ENCODE data around the gene CLGN. TPM values are rescaled to one million over a fixed set of nuclear protein-coding genes. Genes with fewer than 3 reads are reported as not detected.
"Not testable (repeated sequence)": the region's sequence is repeated elsewhere in the genome, so short reads cannot be mapped to it uniquely, and the experiment has no call there.

The CLGN gene
- total and polyA plus RNA-seq, 12 donors, result 21.6 to 125 (median 66.9) TPM

- DNase-seq (no peak), ATAC-seq (no peak)
- H3K27me3 ChIP-seq, result no peaks in the 10 kb centered on the region
- WGBS, 2 donors, result 37 to 44% methylated on average over 2 of the region's 2 CpGs
- intact Hi-C loops (cut with DNase I), result no loop called here
- H3K4me1 ChIP-seq, result no peaks in the 10 kb centered on the region
- H3K27ac ChIP-seq, result no peak overlapping the region
- H3K9me3 ChIP-seq, result no peaks in the 10 kb centered on the region
- no peak overlapping the region for H3K4me3 ChIP-seq
- TF ChIP-seq, protein P1, sequence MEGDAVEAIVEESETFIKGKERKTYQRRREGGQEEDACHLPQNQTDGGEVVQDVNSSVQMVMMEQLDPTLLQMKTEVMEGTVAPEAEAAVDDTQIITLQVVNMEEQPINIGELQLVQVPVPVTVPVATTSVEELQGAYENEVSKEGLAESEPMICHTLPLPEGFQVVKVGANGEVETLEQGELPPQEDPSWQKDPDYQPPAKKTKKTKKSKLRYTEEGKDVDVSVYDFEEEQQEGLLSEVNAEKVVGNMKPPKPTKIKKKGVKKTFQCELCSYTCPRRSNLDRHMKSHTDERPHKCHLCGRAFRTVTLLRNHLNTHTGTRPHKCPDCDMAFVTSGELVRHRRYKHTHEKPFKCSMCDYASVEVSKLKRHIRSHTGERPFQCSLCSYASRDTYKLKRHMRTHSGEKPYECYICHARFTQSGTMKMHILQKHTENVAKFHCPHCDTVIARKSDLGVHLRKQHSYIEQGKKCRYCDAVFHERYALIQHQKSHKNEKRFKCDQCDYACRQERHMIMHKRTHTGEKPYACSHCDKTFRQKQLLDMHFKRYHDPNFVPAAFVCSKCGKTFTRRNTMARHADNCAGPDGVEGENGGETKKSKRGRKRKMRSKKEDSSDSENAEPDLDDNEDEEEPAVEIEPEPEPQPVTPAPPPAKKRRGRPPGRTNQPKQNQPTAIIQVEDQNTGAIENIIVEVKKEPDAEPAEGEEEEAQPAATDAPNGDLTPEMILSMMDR (IDR thresholded peaks at IDR 0.05), result no peak
- no peaks in the 10 kb centered on the region for H3K36me3 ChIP-seq
Observed at GRCh38 chr4:140448830-140449229, 21.4 kb upstream of the CLGN start.

GRCh38 chr4:140448162-140448561 is 20.7 kb upstream of the CLGN start:
- 56 to 79% methylated on average over 3 of the region's 3 CpGs for WGBS, 2 donors
- Histone ChIP-seq H3K4me1 (no peaks in the 10 kb centered on the region), H3K4me3 (no peak overlapping the region), H3K9me3 (no peaks in the 10 kb centered on the region), H3K36me3 (no peaks in the 10 kb centered on the region), H3K27ac (no peak overlapping the region), H3K27me3 (no peaks in the 10 kb centered on the region)
- no peak for ATAC-seq
- TF ChIP-seq, protein P1 (IDR thresholded peaks at IDR 0.05), result no peak
- no peak for DNase-seq
- intact Hi-C loops (cut with DNase I), result no loop called here

DNA sequence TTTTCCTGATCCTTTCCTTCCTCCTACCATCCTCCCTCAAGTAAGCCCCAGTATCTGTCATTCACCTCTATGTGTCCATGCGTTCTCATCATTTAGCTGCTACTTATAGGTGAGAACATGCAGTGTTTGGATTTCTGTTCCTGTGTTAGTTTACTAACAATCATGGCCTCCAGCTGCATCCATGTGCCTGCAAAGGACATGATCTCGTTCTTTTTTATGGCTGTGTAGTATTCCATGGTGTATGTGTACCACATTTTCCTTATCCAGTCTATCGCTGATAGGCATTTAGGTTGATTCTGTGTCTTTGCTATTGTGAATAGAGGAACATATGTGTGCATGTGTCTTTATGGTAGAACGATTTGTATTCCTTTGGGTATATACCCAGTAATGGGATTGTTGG is 16.9 kb upstream of the CLGN start:
- intact Hi-C loops (cut with DNase I); DNase-seq; H3K4me3 ChIP-seq; H3K27ac ChIP-seq; H3K27me3 ChIP-seq; ATAC-seq; H3K36me3 ChIP-seq; H3K9me3 ChIP-seq; H3K4me1 ChIP-seq: not testable (repeated sequence)
- 86 to 91% methylated on average over 4 of the region's 4 CpGs for WGBS, 2 donors

DNA sequence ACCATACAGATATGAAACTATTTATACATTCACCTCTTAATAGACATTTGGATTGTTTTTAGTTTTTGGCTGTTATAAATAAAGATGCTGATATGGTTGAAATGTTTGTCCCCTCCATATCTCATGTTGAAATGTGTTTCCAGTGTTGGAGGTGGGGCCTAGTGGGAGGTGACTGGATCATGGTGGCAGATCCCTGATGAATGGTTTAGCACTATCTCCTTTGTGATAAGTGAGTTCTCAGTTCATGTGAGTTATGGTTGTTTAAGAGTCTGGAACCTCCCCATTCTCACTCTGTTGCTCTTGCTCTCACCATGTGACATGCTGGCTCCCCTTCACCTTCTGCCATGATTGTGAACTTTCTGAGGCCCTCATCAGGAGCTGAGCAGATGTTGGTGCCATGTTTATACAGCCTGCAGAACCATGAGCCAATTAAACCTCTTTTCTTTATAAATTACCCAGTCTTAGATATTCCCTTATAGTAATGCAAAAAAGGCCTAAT is 12.2 kb upstream of the CLGN start:
- H3K27me3 ChIP-seq, result no peaks in the 10 kb centered on the region
- H3K4me1 ChIP-seq, result no peaks in the 10 kb centered on the region
- DNase-seq (no peak), ATAC-seq (no peak)
- intact Hi-C loops (cut with DNase I), result loop anchor here in 1 of 10 donors (5.0 kb wide), 1 partner anchor 398 kb away; no protein-coding TSS in a partner anchor
- H3K27ac ChIP-seq, result no peak overlapping the region
- no peaks in the 10 kb centered on the region for H3K9me3 ChIP-seq
- no peaks in the 10 kb centered on the region for H3K36me3 ChIP-seq
- H3K4me3 ChIP-seq, result no peak overlapping the region
- TF ChIP-seq, protein P1 (IDR thresholded peaks at IDR 0.05), result no peak

DNA sequence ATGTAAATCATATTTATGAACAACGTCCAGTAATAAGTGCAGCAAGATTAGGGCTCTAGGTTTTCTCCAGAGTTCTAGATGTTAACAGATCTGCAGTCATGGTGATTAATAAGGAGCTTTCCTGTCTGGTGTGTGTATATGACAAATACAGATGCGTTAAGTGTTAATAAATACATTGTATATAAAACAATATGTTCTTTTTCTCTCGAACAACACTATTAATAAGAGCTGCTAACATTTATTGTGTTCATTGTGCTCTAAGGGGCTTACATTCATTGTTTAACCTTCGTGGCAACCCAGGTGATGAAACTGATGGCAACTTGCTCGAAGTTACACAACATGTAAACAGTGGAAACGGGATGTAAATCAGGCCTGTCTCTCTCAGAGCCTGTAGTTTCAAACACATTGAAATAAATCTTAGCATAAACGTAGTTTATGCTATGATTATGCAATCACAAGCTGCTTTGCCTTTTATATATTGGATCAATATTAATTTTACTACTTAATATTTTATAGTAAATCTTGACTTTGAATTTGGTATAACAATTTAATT is 547 bp upstream of the CLGN start:
- H3K4me1 ChIP-seq, result peaks cover 0 to 22% (median 6%) of the 10 kb centered on the region in 9 donors
- peak overlapping the region; percentile 57 to 84 (median 73) for H3K4me3 ChIP-seq
- 55 to 57% methylated on average over 7 of the region's 7 CpGs for WGBS, 2 donors
- no peak for ATAC-seq
- no peaks in the 10 kb centered on the region for H3K9me3 ChIP-seq
- intact Hi-C loops (cut with DNase I), result loop anchor here in 5 of 10 donors (5.0 to 10.0 kb wide), 4 partner anchors 56 to 99 kb away; partner anchors contain the start of genes ELMOD2 (in 3 of the 5) and SCOC (in 1 of the 5)
- TF ChIP-seq, protein P1 (IDR thresholded peaks at IDR 0.05), result no peak
- H3K27ac ChIP-seq, result peak overlapping the region in 9 of 10 donors; percentile 53 to 91 (median 86)
- DNase-seq, result no peak
- peaks cover 0 to 14% (median 3%) of the 10 kb centered on the region in 7 donors for H3K27me3 ChIP-seq
- no peaks in the 10 kb centered on the region for H3K36me3 ChIP-seq
